HL-60/S4 treated with phorbol 12-myristate 13-acetate at 8.2 ng/mL for 4 days and 3 days (cell line): ENCODE measurements around the gene GLT1D1.

Experiments used
- in situ Hi-C: fragments of 300-500 bp; cut with MboI; formaldehyde crosslinking; loops from 2 replicates; pipeline ENCODE4 v1.15.0; 2022; ENCODE audit warnings: low sequenced_read_pairs

Gene GLT1D1

GRCh38 chr12:128992116-128992515 lies 138.8 kb downstream of the GLT1D1 start:
- in situ Hi-C loops: no loop called here

- in situ Hi-C loops: no loop called here
Observed at GRCh38 chr12:128992550-128992949, 139.3 kb downstream of the GLT1D1 start.

- in situ Hi-C loops: no loop called here
Observed at GRCh38 chr12:128994856-128995255, 141.6 kb downstream of the GLT1D1 start.

GRCh38 chr12:128995619-128996018 lies 142.3 kb downstream of the GLT1D1 start:
- in situ Hi-C loops: no loop called here

- in situ Hi-C loops: no loop called here
Observed at GRCh38 chr12:129001826-129002225, 148.5 kb downstream of the GLT1D1 start.

- in situ Hi-C loops: no loop called here
Observed at GRCh38 chr12:129002427-129002826, 149.1 kb downstream of the GLT1D1 start.

GRCh38 chr12:129005416-129005815 lies 152.1 kb downstream of the GLT1D1 start:
- in situ Hi-C loops: no loop called here

- in situ Hi-C loops: no loop called here
Observed at GRCh38 chr12:129005829-129006228, 152.6 kb downstream of the GLT1D1 start.

- in situ Hi-C loops: no loop called here
Observed at GRCh38 chr12:129009833-129010622, 156.8 kb downstream of the GLT1D1 start.

GRCh38 chr12:129016159-129016558 lies 162.9 kb downstream of the GLT1D1 start:
- in situ Hi-C loops: no loop called here

GRCh38 chr12:129025055-129025454 lies 171.8 kb downstream of the GLT1D1 start:
- in situ Hi-C loops: no loop called here

GRCh38 chr12:129028844-129029243 lies 175.6 kb downstream of the GLT1D1 start:
- in situ Hi-C loops: no loop called here
